Fibroblast of skin of abdomen (primary cell): ENCODE measurements around the gene SORL1.
"Not testable (repeated sequence)": the region's sequence is repeated elsewhere in the genome, so short reads cannot be mapped to it uniquely, and the experiment has no call there.

Experiments
- DNase-seq: peaks from one replicate; pipeline ENCODE4 v3.0.0-alpha.2; 2013

SORL1 gene

DNA sequence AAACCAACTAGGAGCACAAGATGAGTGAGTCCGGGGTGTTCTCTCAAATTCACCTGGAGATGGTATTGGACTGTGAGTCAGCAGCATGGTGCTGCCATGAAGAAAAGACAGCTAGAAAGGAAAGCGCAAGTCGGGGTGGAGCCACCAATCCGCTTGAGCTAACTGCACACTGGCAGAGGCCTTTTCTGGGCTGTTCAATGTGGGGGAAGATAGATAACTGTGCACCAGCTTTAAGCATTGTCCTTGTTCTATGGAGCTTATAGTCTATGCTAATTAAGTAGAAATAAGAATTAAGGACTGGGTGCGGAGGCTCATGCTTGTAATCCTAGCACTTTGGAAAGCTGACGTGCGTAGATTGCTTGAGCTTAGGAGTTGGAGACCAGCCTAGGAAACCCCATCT is 22.6 kb downstream of the SORL1 start:
- no peak for DNase-seq

DNA sequence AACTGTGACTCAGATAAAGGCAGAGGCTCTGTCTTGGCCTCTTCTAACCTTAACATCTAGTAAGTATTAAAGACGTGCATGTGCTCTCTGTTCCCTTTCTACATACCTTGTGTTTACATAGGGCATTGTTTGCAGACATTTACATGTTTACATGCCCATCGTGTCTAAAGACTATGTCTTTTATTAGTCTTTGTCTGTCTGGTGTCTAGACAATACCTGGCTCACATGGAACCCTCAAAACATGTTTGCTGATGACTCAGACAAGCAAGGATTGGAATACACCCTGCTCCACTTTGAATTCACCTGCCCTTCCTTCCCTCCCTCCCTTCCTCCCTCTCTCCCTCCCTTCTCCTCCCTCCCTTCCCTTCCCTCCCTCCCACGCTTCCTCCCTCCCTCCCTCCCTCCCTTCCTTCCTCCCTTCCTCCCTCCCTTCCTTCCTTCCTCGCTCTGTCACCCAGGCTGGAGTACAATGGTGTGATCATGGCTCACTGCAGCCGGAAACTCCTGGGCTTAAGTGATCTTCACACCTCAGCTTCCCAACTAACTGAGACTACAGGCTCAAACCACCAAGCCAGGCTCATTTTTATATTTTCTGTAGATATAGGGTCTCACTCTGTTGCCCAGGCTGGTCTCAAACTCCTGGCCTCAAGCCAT is 24.4 kb downstream of the SORL1 start:
- DNase-seq = no peak

DNA sequence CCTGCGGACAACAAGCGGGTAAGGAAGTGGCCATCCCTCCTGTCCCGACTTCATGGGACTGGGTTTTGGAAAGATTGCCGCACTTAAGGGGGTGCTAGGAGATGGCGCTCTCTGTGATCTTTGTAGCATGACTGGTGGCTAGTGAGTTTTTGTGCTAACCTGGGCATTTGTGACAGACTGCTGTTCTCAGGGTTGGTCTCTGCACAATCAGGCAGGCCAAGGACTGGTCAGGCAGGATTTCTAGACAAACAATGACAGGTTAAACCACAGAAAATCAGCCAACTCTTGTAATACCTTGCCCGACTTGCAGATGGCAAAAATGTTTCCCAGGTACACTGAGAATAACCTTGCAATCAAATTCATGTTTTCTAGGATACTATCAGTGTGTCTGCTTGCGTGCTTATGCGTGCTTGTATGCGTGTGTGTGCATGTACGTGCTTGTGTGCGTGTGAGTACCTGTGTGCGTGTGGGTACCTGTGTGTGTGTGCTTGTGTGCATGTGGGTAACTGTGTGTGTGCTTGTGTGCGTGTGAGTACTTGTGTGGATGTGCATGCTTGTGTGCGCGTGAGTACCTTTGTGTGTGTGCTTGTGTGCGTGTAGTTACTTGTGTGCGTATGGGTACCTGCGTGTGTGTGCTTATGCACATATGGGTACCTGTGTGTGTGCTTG is 26.2 kb downstream of the SORL1 start:
- DNase-seq = no peak

DNA sequence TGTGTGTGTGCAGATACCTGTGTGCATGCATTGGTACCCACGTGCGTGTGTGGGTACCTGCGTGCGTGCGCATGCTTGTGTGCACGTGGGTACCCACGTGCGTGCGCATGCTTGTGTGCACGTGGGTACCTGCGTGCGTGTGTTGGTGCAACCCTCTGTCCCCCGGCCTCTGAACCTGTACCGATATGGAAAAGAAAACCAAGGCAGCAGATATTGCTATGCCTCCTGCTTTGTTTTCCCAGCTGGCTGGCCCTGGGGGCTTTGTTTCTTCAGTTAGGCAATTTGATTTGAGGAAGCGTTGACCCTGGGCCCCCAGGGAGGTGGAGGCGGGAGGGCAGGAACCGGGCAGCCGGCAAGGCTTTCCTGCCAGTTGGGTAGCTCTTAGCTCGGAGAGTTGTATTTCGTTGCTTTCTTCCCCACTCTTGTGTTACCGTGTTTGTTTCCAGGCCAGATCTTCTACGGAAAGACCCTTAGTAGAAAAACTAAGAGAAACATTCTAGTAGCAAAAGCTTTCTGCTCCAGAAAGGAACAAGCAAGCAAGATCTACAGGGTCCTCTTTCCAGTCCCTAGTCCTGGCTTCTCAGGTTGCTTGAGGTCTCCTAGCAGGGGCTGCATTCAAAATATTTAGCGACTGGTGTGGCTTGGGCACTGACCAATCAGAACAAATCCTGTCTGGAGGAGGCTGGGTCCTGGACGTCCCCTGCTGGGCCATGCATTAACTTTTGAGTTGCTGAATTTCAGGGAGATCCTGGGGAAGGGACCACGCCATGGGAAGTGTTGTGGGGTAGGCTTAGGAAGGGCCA is 27.0 kb downstream of the SORL1 start:
- no peak for DNase-seq

DNA sequence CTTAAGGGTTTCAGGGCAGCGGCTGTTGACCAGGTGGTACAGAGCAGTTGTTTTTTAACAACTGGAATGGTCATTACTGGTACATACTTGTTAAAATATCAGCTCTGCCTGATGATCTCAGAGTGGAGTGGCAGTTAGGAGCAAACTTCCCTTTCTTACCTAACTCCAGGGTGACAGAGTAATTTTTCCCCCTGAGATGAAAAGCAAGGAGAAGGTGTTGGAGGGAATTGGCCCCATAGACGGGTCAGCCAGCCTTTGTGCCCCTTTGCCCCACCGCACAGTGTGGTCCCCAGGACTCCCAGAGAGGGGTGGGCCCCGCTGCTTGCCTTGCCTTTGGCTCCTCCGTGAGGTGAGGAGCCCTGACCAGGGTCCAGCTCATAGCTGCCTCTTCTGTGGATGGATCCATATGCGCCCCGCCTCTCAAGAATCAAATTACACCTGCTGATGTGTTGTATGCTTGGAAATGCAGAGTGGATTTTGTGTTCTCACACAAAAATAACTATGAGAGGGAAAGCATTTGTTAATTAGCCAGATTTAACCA is 27.7 kb downstream of the SORL1 start:
- DNase-seq = no peak

DNA sequence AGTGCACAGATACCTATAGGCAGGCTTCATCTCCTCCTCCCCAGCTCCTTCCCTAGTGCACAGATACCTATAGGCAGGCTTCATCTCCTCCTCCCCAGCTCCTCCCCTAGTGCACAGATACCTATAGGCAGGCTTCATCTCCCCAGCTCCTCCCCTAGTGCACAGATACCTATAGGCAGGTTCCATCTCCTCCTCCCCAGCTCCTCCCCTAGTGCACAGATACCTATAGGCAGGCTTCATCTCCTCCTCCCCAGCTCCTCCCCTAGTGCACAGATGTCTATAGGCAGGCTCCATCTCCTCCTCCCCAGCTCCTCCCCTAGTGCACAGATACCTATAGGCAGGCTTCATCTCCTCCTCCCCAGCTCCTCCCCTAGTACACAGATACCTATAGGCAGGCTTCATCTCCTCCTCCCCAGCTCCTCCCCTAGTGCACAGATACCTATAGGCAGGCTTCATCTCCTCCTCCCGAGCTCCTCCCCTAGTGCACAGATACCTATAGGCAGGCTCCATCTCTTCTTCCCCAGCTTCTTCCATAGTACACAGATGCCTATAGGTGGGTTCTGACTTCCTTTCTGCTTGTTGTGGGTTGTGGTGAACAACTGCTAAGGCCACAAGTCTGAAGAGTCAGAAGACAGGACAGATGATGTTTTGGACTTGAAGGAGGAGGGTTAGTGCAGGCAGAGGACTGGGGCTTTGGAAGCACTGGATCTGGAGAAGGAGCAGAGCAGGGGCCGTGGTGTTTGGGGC is 29.5 kb downstream of the SORL1 start:
- not testable (repeated sequence) for DNase-seq

DNA sequence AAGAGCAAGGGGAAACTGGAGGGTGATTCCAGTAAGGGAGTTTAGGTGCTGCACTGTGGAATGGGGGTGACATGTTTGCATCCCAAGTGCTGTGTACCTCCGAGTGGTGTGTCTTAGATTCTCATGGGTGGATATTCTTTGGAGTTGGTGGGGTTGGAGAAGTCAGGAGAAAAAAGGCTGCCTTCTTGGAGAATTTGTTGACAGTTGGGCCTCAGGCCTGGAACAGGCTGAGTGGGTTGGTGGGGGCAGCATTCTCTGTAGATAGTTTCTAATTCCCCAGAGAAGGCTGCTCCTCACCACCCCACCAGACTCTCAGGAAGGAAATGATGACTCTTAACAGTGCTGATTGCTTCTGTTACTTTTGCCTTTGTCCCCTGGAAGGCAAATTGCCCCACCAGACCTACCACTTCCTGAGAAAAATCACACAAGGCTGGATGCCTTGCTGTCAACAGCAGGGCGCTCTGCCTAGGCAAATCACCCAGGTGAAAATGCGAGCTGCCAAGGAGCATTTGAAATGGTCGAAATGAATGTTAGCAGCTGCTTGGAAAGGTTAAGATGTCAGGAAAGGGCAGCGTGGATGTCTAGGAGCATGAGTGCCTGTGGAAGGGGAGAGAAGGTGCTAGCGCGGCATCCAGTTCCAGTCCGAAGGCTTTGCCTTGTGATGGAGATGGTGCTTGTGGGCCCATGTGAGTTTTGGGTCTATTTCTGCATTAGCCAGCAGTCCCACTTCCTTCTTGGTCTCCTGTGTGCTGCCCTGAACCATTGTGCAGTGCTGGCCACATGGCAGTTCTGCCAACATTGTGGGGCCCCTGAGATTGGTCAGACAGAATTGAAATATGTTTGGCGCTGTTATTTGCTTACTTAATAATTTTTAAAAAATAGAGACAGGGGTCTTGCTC is 30.4 kb downstream of the SORL1 start:
- peak; percentile 36 for DNase-seq

DNA sequence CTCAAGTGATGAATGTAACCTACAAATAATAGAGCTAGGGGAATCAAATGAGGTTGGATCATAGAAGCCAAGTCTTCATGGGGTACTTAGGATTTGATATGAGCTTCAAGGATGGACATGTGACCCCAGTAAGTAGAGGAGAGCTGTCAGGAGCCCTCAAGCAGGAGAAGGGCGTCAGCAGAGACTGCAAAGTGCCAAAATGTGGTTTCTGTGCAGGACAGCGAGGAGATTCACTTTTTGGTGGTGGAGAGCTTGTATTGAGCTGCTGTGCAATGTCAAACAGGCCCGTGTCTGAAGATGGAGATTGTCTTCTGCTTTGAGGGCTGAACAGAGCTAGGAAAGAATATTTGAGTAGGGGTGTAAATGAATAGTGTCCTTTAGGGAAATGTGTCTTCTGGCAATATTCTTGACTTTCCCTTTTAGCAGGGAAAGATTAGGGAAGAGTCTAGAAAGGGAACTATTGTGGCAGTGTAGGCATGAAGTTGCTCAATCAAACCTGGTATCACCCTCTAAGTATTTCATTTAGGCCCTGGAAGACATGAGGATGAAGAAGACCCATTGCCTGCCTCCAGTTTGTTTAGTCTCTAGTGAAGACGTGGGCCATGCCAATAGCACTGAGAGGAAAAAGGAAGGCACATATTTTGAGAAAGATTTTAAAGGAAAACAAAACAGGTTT is 31.8 kb downstream of the SORL1 start:
- no peak for DNase-seq

DNA sequence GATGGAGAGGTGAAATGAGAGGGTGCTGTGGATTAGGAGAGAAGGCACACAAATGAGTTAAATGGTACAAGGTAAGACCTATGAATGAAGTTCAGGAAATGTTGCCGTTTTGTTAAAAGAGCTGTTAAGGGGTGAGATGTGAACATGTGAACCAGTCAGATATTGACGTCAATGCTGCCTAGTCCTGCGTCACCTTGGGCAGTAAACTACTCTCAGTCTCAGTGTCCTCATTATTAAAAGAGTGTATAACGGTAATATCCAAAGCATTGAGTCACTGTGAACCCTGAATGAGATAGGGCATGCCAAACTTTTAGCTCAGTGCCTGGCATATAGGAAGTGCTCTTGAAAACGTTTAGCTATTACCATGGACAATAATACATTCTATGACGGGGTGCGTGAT is 33.1 kb downstream of the SORL1 start:
- no peak for DNase-seq

DNA sequence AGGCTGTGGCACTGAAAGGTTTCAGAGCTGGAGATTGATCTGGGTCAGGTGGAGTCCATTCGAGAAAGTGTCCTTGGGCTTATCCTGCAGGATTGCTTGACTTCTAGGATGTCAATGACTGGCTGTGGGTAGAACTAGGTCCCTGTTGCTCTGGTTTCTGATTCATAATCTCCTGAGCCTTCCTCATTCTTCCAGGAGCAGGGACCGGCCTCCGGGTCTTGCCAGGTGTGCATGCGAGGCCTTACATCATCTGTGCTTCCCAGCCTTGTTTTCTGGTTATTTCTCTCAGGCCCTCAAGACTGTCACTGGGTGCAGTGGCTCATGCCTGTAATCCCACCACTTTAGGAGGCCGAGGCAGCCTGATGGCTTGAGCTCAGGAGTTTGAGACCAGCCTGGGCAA is 33.9 kb downstream of the SORL1 start:
- DNase-seq = no peak

DNA sequence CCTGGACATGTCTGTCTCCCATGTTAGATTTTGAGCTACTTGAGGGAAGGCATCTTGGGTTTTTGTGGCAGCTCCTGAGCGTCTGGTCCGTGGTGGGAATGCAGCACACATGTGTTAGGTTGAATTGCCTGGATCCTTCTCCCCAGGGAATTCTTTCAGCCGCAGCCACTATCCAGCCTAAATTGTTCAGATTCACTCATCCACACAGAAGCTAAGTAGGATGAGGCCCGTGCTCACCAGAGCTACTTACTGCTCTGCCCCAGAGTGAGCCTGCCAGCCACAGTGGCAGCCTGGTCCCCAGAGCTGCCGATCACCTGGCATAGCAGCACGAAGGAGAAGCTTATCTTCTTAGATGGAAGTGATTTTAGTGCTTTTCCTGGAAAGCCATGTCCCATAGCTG is 35.1 kb downstream of the SORL1 start:
- peak; percentile 29 for DNase-seq

DNA sequence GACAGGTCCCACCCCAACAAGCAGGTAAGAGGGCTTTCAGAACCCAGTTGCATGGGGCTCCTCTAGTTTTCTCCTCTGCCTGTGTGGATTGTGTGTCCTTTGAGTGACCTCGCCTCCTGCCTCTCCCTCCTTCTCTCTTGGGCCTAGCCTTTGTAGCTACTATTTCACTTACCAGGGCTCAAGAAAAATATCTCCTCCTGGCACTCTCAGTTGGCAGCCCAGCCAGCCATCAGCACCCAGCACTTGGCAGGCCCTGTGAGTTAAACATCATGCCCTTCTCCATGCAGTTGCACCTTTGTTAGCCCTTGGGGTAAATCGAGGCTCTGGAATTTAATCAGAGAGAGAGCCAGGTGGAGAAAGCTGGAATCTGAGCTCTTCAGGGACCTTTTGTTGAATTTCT is 36.1 kb downstream of the SORL1 start:
- no peak for DNase-seq

DNA sequence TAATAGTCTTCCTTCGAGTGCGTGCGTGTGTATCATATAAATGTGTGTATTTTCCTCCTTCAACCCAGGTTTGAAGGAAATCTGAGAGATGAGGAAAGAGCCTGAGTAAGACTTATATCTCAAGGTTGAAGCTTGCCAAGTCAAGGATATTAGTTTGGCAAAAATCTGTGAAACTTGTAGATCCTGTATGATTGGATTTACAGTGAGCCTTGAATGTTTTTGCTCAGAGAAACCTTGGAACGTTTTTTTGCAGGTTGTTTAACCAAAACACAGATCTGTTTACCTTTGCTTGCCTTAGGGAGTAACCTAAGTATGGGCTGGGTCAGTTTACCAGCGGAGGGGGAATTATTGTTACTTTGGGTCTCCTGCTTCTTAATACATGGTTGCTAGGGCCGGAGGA is 36.5 kb downstream of the SORL1 start:
- DNase-seq = no peak

DNA sequence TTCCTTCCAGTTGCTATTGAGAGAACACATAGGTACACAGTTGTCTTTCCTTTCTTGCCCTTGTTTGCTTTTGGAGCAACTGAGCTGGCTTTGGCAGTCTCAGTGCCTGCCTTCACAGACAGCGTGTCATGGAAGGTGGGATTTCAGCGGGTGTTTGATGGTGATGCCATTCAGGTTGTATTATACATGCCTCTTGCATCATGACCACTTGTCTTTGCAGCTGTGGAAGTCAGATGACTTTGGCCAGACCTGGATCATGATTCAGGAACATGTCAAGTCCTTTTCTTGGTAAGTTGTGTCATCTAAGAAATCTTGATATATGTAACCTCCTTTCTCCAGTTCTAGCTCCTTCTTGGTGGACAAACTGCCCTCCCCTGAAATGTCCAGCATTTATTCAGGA is 37.7 kb downstream of the SORL1 start:
- no peak for DNase-seq

DNA sequence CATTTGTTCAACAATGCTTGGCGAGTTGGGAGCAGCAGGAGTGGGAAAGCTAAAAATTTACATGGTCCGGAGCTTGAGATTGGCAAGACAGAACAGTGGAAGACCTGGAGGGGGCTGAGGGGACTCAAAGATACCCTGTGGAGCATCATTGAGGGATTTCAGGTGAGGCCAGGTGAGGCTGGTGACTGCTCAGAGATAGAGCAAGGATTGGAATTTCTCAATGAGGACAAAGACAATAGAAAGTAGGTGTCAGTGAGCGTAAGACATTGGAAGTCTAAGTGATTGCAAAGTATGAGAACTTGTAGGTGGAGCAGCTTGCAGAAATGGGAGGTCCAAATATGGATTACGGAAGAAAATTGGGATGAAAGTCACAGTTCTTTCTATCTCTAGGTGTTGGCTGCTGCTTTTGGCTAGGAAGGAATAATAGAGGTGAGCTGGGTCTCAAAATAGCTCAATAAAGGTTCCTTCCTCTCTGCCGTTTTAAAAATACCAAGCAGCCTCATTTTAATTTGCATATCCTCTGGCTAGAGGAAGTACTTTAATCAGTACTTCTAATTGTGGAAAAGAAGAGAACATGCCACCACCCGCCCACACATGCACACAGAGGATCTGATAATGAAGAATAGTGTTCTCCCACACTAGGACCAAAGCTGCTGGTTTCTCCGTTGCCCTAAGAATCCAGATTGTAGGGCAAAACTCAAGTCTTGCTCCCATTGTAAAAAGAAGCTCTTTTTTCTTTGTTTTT is 42.4 kb downstream of the SORL1 start:
- DNase-seq = no peak

DNA sequence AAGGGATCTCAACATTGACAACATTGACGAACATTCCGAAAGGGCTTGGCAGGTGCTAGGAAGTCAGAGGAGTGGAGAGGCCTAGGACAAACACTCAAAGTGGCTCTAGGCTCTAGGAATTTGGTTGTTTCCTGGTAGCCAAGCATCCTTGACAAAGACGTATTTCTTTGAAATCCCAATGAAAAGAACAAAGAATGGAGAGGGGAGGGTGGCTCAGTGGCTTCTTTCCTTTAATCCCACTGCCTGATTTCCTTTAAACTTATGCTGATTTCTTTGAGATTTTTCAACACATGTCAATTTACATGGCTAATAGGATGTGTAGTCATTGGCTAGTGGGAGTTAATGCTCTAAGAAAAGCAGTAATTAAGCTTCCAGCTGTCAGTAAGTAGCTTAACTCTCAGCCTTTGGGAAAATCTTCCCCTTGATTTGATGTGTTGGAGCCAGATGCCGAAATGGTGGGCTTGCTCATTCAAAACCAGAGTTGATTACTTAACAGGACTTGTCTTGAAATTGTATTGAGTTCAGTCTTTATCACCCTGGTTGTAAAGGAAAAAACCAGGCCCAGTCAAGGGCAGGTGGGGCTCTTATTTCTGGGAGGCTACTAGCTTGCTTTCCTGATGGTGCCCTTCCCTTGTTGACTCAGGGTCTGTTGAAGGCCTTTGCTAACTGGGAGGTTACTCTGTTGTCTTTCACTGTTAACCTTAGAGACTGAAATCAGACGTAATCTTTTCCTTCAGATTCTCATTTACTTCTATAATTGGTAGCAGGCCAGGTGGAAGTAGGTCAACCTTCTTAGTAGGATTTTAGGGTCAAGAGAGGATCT is 45.3 kb downstream of the SORL1 start:
- DNase-seq = no peak

DNA sequence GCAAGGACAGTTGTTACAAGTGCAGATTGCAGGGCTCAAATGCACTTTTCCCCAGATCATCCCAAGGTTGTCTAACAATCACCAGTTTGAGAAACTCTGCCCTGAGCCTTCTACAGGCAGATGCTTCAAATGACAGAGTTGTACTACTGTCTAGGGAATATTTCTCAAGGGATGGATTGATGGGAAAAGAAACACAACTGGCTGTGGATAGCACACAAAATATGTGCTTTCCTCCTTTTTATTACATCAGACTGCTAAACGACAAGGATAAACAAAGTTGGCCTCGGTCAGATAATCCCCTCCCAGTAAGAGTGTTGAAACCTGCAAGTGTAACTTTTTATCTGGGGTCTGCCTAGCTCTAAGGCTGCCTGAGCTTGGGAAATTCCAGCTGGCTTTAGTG is 47.3 kb downstream of the SORL1 start:
- no peak for DNase-seq

DNA sequence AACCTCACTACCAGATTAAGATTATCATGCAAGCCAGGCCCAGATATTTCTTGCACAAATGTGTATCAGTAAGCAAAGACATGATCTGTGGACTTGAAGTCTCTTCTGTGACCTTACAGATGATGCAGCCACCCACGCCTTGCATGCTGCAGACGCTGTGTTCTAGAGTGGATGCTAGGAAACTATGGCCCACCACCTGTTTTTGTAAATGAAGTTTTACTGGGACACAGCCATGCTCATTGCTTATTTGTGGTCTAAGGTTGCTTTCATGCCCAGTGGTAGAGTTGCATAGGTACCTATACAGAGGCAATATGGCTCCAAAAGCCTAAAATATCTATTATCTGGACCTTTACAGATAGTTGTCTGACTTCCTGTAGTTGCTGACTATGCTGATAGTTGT is 48.2 kb downstream of the SORL1 start:
- no peak for DNase-seq

DNA sequence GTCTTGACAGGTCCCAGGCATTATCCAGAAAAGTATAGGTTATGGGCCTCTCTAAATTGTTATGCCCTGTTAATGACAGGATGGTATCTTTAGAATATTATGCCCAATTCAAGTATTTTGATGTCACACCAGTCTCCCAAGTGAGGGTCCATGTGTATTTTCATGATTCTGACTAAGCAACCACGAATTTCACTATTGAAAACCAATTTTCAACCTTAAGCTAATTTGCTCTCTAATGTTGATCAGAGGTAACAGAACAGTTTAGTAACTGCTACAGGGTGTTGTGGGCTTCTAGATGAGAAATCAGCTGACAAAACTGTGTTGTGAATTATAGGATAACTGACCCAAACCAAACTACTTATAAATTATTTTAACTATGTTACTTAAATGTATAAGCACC is 48.6 kb downstream of the SORL1 start:
- DNase-seq = no peak

DNA sequence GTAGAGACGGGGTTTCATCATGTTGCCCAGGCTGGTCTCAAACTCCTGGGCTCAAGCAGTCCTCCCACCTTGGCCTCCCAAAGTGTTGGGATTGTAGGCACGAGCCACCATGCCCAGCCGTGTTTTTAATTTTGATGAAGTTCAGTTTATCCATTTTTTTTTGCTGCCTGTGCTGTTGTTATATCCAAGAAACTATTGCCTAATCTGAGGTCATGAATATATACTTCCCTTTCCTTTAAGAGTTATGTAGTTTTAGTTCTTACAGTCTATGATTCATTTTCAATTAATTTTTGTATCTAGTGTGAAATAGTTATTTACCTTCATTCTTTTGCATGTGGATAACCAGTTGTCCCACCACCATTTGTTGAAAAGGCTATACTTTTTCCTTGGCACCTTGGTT is 50.9 kb downstream of the SORL1 start:
- DNase-seq = no peak
